Measurements from ENCODE around the gene SATB2.

The SATB2 gene

DNA sequence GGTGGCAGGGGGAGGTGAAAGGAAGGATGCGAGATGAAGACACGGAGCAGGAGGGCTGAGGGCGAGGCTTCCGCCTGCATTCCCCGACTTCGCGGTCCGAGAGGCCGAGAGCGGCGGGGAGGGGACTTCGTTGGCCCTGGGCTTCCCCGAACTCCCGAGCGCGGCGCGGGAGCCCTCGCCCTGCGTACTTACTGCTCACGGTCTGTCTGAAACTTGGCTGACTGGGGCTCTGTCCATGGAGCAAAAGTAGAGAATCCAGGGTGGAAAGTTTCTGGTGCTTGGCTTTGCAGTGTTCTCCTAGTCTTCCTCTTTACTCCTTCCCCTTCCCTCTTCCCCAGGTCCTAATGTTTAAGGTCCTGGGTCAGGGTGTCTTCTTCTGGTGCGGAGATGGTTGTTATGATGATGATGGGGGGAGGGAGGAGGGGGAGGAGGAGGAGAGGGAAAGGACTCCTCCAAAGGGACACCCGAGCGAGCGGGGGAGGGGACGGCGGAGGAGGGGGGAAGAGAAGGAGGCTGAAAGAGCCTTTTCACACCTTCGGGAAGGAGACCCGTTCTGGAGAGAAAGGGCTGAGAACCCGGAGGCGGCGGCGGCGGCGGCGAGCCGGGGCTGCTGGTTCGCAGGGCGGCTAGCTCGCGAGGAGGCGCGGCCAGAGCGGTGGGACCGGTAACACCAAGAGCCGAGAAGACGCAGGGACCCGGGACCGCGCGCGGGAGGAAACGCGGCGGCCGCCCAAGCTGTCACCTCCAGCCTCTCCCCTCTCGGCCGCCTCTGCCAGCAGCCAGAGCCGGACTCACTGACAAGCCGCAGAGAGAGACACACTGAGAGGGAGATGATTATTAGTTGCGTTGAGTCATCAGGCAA is at the start of gene SATB2:
TSS of gene SATB2 (minus strand) at position 793 of the 862 bp plus-strand sequence. CDS start 1,902 bp downstream, outside the sequence.
- TF ChIP-seq, protein P1, sequence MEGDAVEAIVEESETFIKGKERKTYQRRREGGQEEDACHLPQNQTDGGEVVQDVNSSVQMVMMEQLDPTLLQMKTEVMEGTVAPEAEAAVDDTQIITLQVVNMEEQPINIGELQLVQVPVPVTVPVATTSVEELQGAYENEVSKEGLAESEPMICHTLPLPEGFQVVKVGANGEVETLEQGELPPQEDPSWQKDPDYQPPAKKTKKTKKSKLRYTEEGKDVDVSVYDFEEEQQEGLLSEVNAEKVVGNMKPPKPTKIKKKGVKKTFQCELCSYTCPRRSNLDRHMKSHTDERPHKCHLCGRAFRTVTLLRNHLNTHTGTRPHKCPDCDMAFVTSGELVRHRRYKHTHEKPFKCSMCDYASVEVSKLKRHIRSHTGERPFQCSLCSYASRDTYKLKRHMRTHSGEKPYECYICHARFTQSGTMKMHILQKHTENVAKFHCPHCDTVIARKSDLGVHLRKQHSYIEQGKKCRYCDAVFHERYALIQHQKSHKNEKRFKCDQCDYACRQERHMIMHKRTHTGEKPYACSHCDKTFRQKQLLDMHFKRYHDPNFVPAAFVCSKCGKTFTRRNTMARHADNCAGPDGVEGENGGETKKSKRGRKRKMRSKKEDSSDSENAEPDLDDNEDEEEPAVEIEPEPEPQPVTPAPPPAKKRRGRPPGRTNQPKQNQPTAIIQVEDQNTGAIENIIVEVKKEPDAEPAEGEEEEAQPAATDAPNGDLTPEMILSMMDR (IDR thresholded peaks at IDR 0.05; ENCODE audit: low read depth, low read length): no peak
- peak within 1 kb of the TSS; percentile 84 for H3K4me3 ChIP-seq (ENCODE audit: low read depth, low read length)

DNA sequence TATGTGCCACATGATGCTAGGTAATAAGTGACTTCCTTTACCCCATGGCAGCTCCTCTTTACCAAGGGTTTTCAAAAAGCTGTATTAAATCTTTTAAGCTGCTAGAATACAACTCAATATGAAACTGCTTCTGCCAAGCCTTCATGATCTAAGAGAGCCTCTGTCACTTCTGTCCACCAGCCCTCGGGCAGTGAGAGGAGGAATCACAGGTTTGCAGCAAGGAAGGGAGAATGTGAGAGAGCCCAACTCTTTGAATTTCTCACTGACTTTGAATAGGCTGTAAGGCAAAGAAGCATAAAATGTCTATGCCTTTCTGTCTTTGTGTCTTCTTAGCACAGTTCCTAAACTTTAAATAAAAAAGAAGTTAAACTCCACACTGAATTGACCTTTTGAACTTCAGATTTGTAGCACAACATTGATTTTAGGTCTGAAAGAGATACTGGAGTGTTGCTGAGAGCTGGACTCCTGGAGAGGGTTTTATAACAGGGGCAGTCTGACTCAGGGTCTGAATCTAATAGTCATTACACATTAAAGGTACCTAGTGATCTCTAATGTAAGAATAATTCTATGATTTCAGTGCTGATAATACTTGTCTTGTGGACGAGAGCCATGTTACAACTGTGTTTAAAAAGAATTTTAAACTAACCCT is 48.1 kb upstream of the SATB2 start:
- TF ChIP-seq, protein P1 (IDR thresholded peaks at IDR 0.05; ENCODE audit: low read depth, low read length): no peak
- H3K4me3 ChIP-seq (ENCODE audit: low read depth, low read length): no peak overlapping the region

DNA sequence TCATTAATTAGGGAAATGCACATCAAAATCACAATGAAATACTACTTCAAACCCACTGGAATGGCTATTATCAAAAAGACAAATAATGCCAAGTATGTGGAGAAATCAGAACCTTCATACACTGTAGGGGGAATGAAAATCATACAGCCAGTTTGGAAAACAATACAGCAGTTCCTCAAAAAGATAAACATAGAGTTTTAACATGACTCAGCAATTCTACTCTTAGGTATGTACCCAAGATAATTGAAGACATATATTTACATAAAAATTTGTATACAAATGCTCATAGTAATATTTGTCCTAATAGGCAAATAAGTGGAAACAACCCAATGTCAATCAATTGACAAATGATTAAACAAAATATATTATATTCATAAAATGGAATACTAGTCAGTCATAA is 45.4 kb upstream of the SATB2 start:
- TF ChIP-seq, protein P1 (IDR thresholded peaks at IDR 0.05; ENCODE audit: low read depth, low read length): no peak
- H3K4me3 ChIP-seq (ENCODE audit: low read depth, low read length): no peak overlapping the region

DNA sequence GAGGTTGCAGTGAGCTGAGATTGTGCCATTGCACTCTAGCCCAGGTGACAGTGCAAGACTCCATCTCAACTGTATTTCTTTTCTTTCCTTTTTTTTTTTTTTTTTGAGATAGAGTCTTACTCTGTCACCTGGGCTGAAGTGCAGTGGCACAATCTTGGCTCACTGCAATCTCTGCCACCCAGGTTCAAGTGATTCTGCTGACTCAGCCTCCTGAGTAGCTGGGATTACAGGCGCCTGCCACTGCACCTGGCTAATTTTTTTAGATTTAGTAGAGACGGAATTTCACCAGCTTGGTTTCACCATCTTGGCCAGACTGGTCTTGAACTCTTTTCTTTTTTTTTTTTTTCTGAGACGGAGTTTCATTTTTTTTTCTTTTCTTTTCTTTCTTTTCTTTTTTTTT is 41.3 kb upstream of the SATB2 start:
- no peak overlapping the region for H3K4me3 ChIP-seq (ENCODE audit: low read depth, low read length)
- TF ChIP-seq, protein P1 (IDR thresholded peaks at IDR 0.05; ENCODE audit: low read depth, low read length): no peak

DNA sequence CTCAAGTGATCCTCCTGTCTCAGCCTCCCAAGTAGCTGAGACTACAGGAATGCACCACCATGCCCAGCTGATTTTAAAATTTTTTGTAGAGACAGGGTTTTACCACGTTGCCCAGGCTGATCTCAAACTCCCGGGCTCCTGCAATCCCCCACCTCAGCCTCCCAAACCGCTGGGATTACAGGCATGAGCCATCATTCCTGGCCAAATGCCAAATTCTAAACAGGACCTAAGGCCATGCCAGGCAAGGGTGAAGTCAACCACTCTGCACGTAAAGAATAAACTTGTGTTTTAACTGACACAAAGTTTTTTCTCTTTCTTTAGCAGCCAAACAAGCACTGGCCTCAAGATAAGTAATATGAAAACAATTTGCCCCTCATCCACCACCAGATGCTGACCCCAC is 37.4 kb upstream of the SATB2 start:
- H3K4me3 ChIP-seq (ENCODE audit: low read depth, low read length): no peak overlapping the region
- TF ChIP-seq, protein P1 (IDR thresholded peaks at IDR 0.05; ENCODE audit: low read depth, low read length): no peak

DNA sequence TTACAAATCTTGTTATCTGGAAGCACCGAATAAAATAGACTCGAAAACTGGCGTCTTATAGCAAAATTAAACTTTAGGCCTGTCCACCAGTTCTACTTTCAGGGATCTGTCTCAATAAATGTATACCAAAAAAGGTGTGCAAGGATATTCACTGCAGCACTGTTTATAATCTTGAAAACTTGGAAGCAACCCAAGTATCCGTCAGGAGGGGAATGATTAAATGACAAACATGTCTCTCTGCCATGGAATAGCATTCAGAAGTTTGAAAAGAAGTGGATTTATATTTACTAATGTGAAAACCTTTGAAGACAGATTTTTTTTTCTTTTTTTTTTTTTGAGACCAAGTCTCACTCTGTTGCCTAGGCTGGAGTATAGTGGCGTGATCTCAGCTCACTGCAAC is 32.3 kb upstream of the SATB2 start:
- TF ChIP-seq, protein P1 (IDR thresholded peaks at IDR 0.05; ENCODE audit: low read depth, low read length): no peak
- no peak overlapping the region for H3K4me3 ChIP-seq (ENCODE audit: low read depth, low read length)

Data from WI38 (cell line).